ENCODE measurements around the gene RUNX2. TPM values are rescaled to one million over a fixed set of nuclear protein-coding genes. Genes with fewer than 3 reads are reported as not detected.

RUNX2 gene
- total RNA-seq, 1 donor from 2014 or later, result 0.41 TPM

DNA sequence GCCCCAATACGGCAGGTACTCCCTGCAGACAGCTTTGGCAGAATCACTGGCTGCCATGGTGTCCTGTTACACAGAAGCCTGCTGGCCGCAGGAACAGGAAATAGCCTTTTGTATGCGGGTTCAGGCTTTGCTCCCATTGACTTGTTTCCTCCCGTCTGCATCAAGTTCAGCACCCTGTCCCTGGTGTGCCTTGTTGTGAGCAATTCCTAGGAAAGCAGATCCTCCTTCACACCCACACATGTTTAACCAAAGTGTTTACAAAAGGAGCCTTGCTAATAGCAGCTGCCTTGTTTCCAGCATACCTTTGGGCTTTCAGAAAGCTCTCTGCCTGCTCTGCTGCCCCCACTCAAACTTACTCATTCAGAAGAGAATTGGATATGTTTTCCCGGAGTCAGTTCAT lies 176.8 kb downstream of the RUNX2 start:
- DNase-seq (ENCODE audit: low spot score in 2 of 2) (no peak), FAIRE-seq (no peak)

- DNase-seq (ENCODE audit: low spot score in 2 of 2), result no peak
- FAIRE-seq, result no peak
Observed at GRCh38 chr6:45505470-45505869, 177.3 kb downstream of the RUNX2 start.

DNA sequence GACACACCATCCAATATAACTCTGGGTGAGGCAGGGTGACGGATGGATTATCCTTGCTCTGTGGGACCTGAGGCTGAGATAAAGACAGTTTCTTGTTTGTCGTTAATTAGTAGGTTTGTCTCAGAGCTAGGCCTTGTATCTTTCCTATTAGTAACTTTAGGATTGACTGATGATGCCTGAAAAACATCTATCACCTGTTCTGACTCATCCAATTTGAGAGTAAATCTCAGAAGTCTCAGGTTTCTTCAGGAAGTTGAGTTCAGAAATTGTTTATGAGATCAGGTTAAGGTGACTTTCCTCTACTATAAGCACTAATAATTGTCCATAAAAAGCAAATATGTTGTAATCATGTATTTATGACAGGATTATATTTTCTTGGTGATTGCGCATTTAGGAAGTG lies 179.1 kb downstream of the RUNX2 start:
- FAIRE-seq (no peak), DNase-seq (ENCODE audit: low spot score in 2 of 2) (no peak)

GRCh38 chr6:45509426-45509825 lies 181.3 kb downstream of the RUNX2 start:
- FAIRE-seq (no peak), DNase-seq (ENCODE audit: low spot score in 2 of 2) (no peak)

DNA sequence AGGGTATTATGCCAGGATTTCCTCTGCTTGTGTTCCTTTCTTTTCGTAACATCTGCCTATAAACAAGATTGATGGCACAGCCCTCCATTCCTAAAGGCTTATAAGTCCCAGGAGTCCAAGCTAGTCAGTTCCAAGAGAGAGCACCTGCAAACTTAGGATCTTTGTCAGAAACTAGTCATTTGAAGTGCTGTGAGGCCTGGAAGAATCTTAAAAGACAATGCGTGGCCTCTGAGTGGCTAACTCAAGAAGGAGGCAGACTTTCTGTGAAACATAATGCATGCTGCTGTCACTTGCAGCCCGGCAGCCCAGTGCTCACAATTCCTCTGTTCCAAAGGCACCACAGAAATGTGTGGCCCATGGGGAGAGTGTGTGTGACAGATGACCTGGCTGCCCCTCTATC lies 184.6 kb downstream of the RUNX2 start:
- DNase-seq (ENCODE audit: low spot score in 2 of 2), result no peak
- no peak for FAIRE-seq

- no peak for FAIRE-seq
- no peak for DNase-seq (ENCODE audit: low spot score in 2 of 2)
Observed at GRCh38 chr6:45513213-45513618, 185.1 kb downstream of the RUNX2 start.

DNA sequence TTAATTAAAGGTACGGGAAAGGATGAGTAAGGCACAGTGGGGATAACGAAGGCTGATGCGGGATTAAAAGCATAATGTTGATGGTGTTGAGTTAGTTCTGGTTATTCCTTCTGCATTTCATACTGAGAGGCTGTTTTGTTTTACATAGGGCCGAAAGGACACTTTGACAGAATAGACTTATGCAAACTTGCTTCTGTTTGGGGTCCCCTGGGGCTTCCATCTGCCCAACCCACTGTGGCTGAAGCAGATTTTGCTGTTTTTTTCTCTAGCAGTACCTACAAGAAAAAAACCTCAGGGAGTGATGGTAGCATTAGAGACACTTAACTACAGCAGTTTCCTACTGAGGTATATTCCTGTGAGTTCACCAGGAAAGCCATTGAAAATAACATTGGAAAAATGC lies 185.7 kb downstream of the RUNX2 start:
- DNase-seq (ENCODE audit: low spot score in 2 of 2), result no peak
- no peak for FAIRE-seq

DNA sequence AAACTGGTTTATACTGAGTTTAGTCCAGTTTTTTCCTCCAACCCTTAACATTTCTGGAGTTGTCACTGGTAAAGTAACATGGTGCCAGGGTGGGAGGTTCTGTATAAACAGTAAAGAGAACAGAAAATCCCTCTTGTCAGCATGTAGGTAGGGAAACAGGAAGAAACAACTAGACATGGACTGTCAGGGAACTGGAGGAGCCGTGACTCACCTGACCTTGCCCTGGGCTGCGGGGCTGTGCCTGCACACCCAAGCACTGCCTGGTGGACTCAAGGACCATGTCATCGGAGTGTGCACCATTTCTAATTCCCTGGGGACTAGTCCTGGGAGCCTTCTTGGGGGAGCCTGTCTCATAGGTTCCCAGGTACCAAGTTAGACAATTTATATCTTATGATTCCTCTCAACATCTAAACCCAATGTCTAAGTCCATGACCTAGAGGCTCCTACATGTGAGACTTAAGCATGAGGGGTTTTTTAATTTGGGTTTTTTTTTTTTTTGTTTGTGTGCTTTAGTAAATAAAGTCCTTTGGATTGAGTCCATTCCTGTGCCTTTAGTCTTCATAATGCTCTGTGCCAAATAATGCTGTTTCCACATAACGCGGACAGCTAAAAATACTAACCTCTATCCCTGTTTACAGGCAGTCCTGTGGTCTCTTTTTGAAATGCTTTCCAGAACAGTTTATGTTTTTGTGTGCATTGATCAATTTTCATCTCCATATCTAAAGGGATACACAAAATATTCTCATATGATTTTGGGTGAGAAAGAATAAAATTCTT lies 186.5 kb downstream of the RUNX2 start:
- DNase-seq (ENCODE audit: low spot score in 2 of 2) (no peak), FAIRE-seq (no peak)

GRCh38 chr6:45518013-45518720 lies 190.0 kb downstream of the RUNX2 start:
- DNase-seq (ENCODE audit: low spot score in 2 of 2) (no peak), FAIRE-seq (no peak)

- no peak for DNase-seq (ENCODE audit: low spot score in 2 of 2)
- no peak for FAIRE-seq
Observed at GRCh38 chr6:45521226-45521625, 193.1 kb downstream of the RUNX2 start.

GRCh38 chr6:45522486-45522885 lies 194.4 kb downstream of the RUNX2 start:
- DNase-seq (ENCODE audit: low spot score in 2 of 2) (no peak), FAIRE-seq (no peak)

DNA sequence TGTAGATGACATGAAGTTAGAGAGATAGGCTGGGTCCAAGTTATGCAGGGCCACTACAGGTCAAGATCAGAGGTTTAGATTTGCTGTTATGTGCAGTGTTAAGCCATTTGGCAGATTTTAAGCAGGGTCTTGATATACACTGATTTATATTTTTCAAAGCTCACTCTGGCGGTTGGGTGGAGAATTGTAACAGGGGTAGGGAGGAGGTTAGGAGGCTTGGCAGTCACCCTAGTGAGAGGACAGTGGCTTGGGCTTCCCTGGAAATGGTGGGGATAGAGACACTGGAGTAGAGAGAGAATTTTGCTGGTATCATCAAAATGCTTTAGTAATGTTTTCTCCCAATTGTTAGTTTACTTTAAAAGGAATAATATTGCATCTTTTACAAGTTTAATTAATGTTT lies 199.1 kb downstream of the RUNX2 start:
- DNase-seq (ENCODE audit: low spot score in 2 of 2), result no peak
- FAIRE-seq, result no peak

DNA sequence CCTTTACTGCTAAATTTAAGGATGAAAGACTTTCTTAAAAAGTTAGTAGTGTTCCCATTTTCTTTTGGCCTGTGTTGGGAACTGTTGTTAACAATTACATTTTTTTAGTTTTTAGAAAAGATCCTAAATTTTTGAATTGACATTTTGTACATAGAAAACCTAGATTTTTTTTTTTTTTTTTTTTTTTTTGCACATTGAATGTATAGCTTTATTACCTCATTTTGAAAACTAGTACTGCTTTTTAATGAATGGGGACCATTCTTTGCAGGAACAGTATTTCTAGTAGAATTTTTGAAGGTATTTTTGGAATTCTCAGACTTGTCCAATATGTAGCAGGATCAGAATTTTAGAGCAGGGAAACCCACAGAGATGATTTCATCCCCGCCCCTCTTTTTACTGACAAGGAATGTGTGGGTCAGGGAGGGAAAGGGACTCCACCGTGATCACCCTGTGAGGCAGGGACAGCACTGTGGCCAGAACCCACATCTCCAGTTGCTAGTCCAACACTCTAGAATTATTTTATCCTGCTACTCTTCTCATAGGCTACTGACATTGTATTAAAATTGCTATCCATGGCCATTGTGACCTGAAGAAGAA lies 204.0 kb downstream of the RUNX2 start:
- no peak for DNase-seq (ENCODE audit: low spot score in 2 of 2)
- FAIRE-seq, result no peak

DNA sequence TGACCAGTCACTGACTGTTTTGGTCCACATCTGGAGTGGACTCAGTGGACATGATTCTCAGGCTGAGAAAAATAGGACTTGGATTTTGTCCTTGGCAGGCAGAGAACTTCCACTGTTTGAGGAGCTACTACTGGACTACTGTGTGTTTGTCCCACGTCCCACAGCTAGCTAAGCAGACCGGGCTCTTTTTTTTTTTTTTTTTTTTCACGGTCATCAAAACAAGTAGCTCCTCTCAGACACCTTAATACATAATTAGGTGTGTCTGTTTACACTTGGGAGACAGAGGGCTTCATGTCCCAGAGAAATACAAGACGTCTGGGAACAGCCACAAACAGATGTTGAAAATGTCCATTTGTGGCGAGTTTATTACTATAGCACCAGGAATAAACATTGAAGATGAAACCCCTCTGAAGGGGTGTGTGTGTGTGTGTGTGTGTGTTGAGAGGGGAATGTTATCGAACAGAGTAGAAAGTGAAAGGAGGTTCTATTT lies 204.6 kb downstream of the RUNX2 start:
- DNase-seq (ENCODE audit: low spot score in 2 of 2) (no peak), FAIRE-seq (no peak)

DNA sequence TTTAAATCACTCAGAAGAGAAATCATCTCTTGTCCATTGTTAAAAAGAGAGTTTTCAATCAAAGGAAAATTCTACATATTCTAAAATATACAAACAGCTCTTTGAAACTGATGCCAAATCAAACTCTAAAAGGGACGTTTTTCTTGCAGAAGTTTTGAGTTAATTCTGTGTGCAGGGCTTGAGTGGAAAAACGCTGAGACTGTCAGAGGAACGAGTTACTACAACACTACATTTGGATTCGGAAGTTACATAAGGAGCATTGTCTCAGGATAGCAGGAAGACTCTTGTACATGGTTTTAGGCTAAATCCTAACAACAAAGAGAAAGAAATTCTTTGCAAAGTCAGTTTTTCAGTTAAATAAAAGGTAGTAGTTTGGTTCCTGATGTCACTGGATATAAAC lies 205.3 kb downstream of the RUNX2 start:
- no peak for FAIRE-seq

DNA sequence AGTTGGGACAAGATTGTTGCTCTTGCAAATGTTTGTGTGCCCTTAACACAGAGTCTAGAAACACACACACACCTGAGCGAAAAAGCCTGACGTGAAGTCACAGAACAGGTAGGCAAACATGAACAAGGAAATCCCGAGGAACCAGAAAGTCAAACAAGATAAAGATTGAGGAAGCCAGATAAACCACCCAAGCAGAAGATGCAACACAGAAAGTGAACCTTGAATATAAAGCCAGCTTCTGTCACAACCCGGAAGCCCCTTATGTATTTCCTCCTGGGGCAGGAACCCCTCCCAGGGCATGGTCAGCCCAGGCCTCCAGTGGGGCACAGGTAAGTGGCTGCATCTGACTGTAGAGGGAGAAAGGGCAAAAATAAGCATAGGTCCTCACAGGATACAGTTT lies 207.8 kb downstream of the RUNX2 start:
- DNase-seq (ENCODE audit: low spot score in 2 of 2) (no peak), FAIRE-seq (no peak)

More for the DNA sequence above, 205.3 kb downstream of the RUNX2 start:
- DNase-seq (ENCODE audit: low spot score in 2 of 2), result no peak

DNA sequence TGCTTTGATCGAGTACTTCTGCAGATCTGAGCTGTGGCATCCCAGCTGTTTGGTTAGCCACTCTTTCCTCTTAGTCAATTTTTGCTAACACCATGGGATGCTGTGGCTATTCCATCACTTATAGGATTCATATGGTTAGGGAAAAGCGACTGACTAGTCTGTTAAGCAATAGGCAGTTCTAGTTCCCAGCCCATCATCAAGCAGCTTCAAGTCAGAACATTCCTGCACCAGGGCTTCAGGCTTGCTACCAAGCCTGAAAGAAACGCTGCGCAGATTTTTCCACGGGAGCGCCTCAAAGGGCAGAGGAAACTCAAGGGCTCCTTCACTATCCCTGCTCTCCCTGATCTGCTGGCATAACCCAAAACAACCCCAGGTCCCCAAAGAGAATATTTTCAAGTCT lies 209.4 kb downstream of the RUNX2 start:
- FAIRE-seq (no peak), DNase-seq (ENCODE audit: low spot score in 2 of 2) (no peak)

- DNase-seq (ENCODE audit: low spot score in 2 of 2), result no peak
- no peak for FAIRE-seq
Observed at GRCh38 chr6:45538641-45539547, 210.8 kb downstream of the RUNX2 start.

DNA sequence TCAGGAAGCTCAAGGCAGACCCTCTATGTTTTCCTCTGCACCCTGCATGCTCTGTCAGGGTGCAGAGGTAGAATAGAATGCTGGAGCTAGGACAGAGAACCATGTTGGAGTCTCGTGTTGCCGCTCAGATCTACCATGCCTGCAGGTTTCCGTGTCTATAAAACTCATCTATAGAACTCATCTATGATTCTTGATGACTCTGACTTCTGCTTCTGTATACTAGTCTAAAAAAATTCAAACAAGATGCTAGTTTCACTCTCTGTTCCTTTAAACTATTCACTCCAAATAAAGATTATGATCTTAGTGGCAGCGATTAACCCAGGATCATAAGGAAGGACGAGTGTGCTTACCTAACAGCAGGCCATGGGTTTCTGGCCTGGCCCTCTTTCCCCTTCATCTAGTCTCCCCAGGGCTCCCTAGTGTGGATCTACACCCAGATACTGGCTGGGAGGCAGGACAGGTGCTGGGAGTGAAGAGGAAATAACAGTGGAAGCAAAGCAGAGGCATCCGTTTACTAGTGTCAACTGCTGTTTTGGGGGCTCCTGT lies 212.3 kb downstream of the RUNX2 start:
- FAIRE-seq (no peak), DNase-seq (ENCODE audit: low spot score in 2 of 2) (no peak)

DNA sequence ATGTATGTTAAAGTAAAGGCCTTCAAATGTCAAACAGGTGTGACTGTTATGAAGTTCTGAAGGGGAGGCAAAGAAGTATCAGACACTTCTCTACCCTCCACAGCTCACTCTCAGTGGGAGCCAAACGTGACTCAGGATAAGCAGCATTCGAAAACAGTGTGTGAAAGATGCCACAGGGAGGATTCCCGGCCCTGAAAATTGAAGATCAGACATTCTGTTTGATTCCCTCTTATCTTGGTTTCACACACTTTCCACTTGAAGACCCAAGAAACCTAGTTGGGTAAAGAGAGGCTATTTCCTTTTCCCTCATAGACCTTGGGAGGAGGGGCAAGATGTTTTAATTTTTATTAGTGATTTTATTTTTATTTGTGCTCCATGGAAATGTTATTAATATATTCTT lies 213.8 kb downstream of the RUNX2 start:
- no peak for DNase-seq (ENCODE audit: low spot score in 2 of 2)
- FAIRE-seq, result no peak
